WI38 (cell line): ENCODE results near the gene ATP13A5.

Source experiments
- H3K4me3 ChIP-seq: 2 replicates; pipeline ENCODE4 v1.5.1; 2011; ENCODE audit warnings: low read depth, mild to moderate bottlenecking, control low read depth, low read length
- CTCF ChIP-seq: IDR thresholded peaks from 2 replicates; pipeline ENCODE4 v1.5.1; 2012; ENCODE audit warnings: low read depth, mild to moderate bottlenecking, control low read depth, low read length

ATP13A5 gene

GRCh38 chr3:193375614-193376013 is 2.9 kb downstream of the ATP13A5 start:
- H3K4me3 ChIP-seq = no peak overlapping the region
- TF ChIP-seq CTCF = no peak

- TF ChIP-seq CTCF = no peak
- no peak overlapping the region for H3K4me3 ChIP-seq
Observed at GRCh38 chr3:193372783-193373182, 5.8 kb downstream of the ATP13A5 start.

- TF ChIP-seq CTCF = no peak
- H3K4me3 ChIP-seq = no peak overlapping the region
Observed at GRCh38 chr3:193367868-193368267, 10.7 kb downstream of the ATP13A5 start.

- no peak for TF ChIP-seq CTCF
- no peak overlapping the region for H3K4me3 ChIP-seq
Observed at GRCh38 chr3:193357291-193357690, 21.3 kb downstream of the ATP13A5 start.

GRCh38 chr3:193354423-193354822 is 24.1 kb downstream of the ATP13A5 start:
- no peak overlapping the region for H3K4me3 ChIP-seq
- TF ChIP-seq CTCF = no peak

GRCh38 chr3:193350744-193351143 is 27.8 kb downstream of the ATP13A5 start:
- no peak overlapping the region for H3K4me3 ChIP-seq

GRCh38 chr3:193348686-193349085 is 29.9 kb downstream of the ATP13A5 start:
- H3K4me3 ChIP-seq = no peak overlapping the region

More at GRCh38 chr3:193350744-193351143, 27.8 kb downstream of the ATP13A5 start:
- no peak for TF ChIP-seq CTCF

More at GRCh38 chr3:193348686-193349085, 29.9 kb downstream of the ATP13A5 start:
- TF ChIP-seq CTCF = no peak
